MM.1S (cell line): ENCODE results near the gene KRTAP19-3.
"Not testable (repeated sequence)": the region's sequence is repeated elsewhere in the genome, so short reads cannot be mapped to it uniquely, and the experiment has no call there.

Experiments
- DNase-seq: peaks from one replicate; pipeline ENCODE4 v3.0.0-alpha.2; 2015
- H2AFZ ChIP-seq: fragments of 300-600 bp; sonication (generic); 2 replicates; pipeline ENCODE4 v1.6.0; 2016; ENCODE audit warnings: antibody characterized with exemption, low read length
- H3F3A ChIP-seq: fragments of 300-600 bp; sonication (generic); 2 replicates; pipeline ENCODE4 v1.6.1; 2016; ENCODE audit warnings: mild to moderate bottlenecking, antibody characterized with exemption, low read length, moderate library complexity, mixed read lengths; ENCODE audit not compliant: insufficient read depth
- H3K27ac ChIP-seq: fragments of 300-600 bp; sonication (generic); 2 replicates; pipeline ENCODE4 v1.5.1; 2016; ENCODE audit warnings: mild to moderate bottlenecking, low read length
- H3K27me3 ChIP-seq: fragments of 300-600 bp; sonication (generic); replicated peaks from 2 replicates; pipeline ENCODE4 v1.6.0; 2016; ENCODE audit warnings: low read length; ENCODE audit not compliant: insufficient read depth
- H3K36me3 ChIP-seq: fragments of 300-600 bp; sonication (generic); replicated peaks from 2 replicates; pipeline ENCODE4 v1.6.1; 2016; ENCODE audit warnings: mild to moderate bottlenecking, low read length, mixed read lengths; ENCODE audit not compliant: insufficient read depth
- H3K4me1 ChIP-seq: fragments of 300-600 bp; sonication (generic); 2 replicates; pipeline ENCODE4 v1.6.1; 2016; ENCODE audit warnings: low read length, mixed read lengths
- H3K4me2 ChIP-seq: fragments of 300-600 bp; sonication (generic); 2 replicates; pipeline ENCODE4 v1.6.0; 2016; ENCODE audit warnings: low read depth, low read length
- H3K4me3 ChIP-seq: fragments of 300-600 bp; sonication (generic); 2 replicates; pipeline ENCODE4 v1.5.1; 2016; ENCODE audit warnings: low read length, mixed read lengths
- H3K79me2 ChIP-seq: fragments of 300-600 bp; sonication (generic); 2 replicates; pipeline ENCODE4 v1.6.1; 2016; ENCODE audit warnings: mixed run types, low read length, mixed read lengths
- H3K9ac ChIP-seq: fragments of 300-600 bp; sonication (generic); 2 replicates; pipeline ENCODE4 v1.6.1; 2016; ENCODE audit warnings: low read length, mixed read lengths
- H3K9me2 ChIP-seq: fragments of 300-600 bp; sonication (generic); replicated peaks from 2 replicates; pipeline ENCODE4 v1.6.1; 2016; ENCODE audit warnings: mild to moderate bottlenecking, low read length, mixed read lengths; ENCODE audit not compliant: insufficient read depth
- H3K9me3 ChIP-seq: fragments of 300-600 bp; sonication (generic); replicated peaks from 2 replicates; pipeline ENCODE4 v1.6.1; 2016; ENCODE audit warnings: mild to moderate bottlenecking, low read length, mixed read lengths; ENCODE audit not compliant: insufficient read depth
- H4K20me1 ChIP-seq: fragments of 300-600 bp; sonication (generic); 2 replicates; pipeline ENCODE4 v1.6.1; 2016; ENCODE audit warnings: mild to moderate bottlenecking, low read length, moderate library complexity, mixed read lengths; ENCODE audit not compliant: insufficient read depth
- CTCF ChIP-seq: fragments of 300-600 bp; sonication (generic); IDR thresholded peaks from 2 replicates; pipeline ENCODE4 v1.5.1; 2016; ENCODE audit warnings: antibody characterized with exemption, low read length, mixed read lengths
- EZH2 ChIP-seq: fragments of 300-600 bp; sonication (generic); optimal IDR thresholded peaks from 2 replicates; pipeline ENCODE3; 2017; ENCODE audit warnings: low read depth, mild to moderate bottlenecking, antibody characterized with exemption, low read length, mixed read lengths
- EZH2phosphoT487 ChIP-seq: fragments of 300-600 bp; sonication (generic); IDR thresholded peaks from 2 replicates; pipeline ENCODE4 v1.6.1; 2018; ENCODE audit warnings: antibody characterized with exemption, low read length

The KRTAP19-3 gene

GRCh38 chr21:30505621-30506205, 13.9 kb upstream of the KRTAP19-3 start:
- H3K4me2 ChIP-seq, H2AFZ ChIP-seq, H3F3A ChIP-seq, H3K79me2 ChIP-seq, H3K9me2 ChIP-seq, H3K9ac ChIP-seq, H3K36me3 ChIP-seq, H3K4me3 ChIP-seq, H3K4me1 ChIP-seq, H3K27ac ChIP-seq, H3K27me3 ChIP-seq, H3K9me3 ChIP-seq, H4K20me1 ChIP-seq: not testable (repeated sequence)
- DNase-seq, result peak; percentile 40
- TF ChIP-seq CTCF, result peak; percentile 64

GRCh38 chr21:30502041-30502440, 10.2 kb upstream of the KRTAP19-3 start, which contains the start of gene KRTAP19-5:
KRTAP19-5 (minus strand) TSS chr21:30502141; CDS start chr21:30502090, 51 bp downstream.
- H3K9ac ChIP-seq, result no peak within 1 kb of the TSS
- no peaks in the 10 kb centered on the region for H4K20me1 ChIP-seq
- H3K9me3 ChIP-seq, result no peaks in the 10 kb centered on the region
- no peak within 1 kb of the TSS for H3K4me3 ChIP-seq
- H3K27ac ChIP-seq, result no peak within 1 kb of the TSS
- H3K9me2 ChIP-seq, result no peaks in the 10 kb centered on the region
- no peaks in the 10 kb centered on the region for H3K4me1 ChIP-seq
- no peak for DNase-seq
- H3K79me2 ChIP-seq, result no peaks in the 10 kb centered on the region
- no peaks in the 10 kb centered on the region for H3F3A ChIP-seq
- no peak within 1 kb of the TSS for H2AFZ ChIP-seq
- no peak within 1 kb of the TSS for H3K4me2 ChIP-seq
- H3K27me3 ChIP-seq, result no peaks in the 10 kb centered on the region
- no peaks in the 10 kb centered on the region for H3K36me3 ChIP-seq
- TF ChIP-seq EZH2phosphoT487 (no peak), CTCF (no peak), EZH2 (no peak)

- Histone ChIP-seq H3K4me2 (no peak within 1 kb of the TSS), H2AFZ (no peak within 1 kb of the TSS), H3F3A (no peaks in the 10 kb centered on the region), H3K4me1 (no peaks in the 10 kb centered on the region), H3K79me2 (no peaks in the 10 kb centered on the region), H3K27ac (no peak within 1 kb of the TSS), H3K36me3 (no peaks in the 10 kb centered on the region), H3K27me3 (no peaks in the 10 kb centered on the region), H3K9me2 (no peaks in the 10 kb centered on the region), H3K9me3 (no peaks in the 10 kb centered on the region), H4K20me1 (no peaks in the 10 kb centered on the region), H3K4me3 (no peak within 1 kb of the TSS), H3K9ac (no peak within 1 kb of the TSS)
- no peak for TF ChIP-seq EZH2phosphoT487
- no peak for DNase-seq
Measured at GRCh38 chr21:30497065-30497464, 5.3 kb upstream of the KRTAP19-3 start, which contains the start of gene KRTAP19-4. KRTAP19-4 (minus strand) TSS chr21:30497165; CDS start chr21:30497110, 55 bp downstream.

GRCh38 chr21:30487336-30487735, 4.5 kb downstream of the KRTAP19-3 start, which contains the start of gene KRTAP19-2:
KRTAP19-2 (minus strand) TSS chr21:30487436; CDS start chr21:30487348, 88 bp downstream.
- no peak for TF ChIP-seq EZH2phosphoT487
- TF ChIP-seq CTCF, result no peak
- no peak for TF ChIP-seq EZH2
- H3K4me2 ChIP-seq, result no peak within 1 kb of the TSS
- no peaks in the 10 kb centered on the region for H3K9me2 ChIP-seq
- no peaks in the 10 kb centered on the region for H3K27me3 ChIP-seq
- H3K27ac ChIP-seq, result no peak within 1 kb of the TSS
- no peaks in the 10 kb centered on the region for H3F3A ChIP-seq
- H3K79me2 ChIP-seq, result no peaks in the 10 kb centered on the region
- H3K9me3 ChIP-seq, result no peaks in the 10 kb centered on the region
- no peaks in the 10 kb centered on the region for H4K20me1 ChIP-seq
- DNase-seq, result no peak
- no peak within 1 kb of the TSS for H3K4me3 ChIP-seq
- no peaks in the 10 kb centered on the region for H3K36me3 ChIP-seq
- H2AFZ ChIP-seq, result no peak within 1 kb of the TSS
- no peaks in the 10 kb centered on the region for H3K4me1 ChIP-seq
- no peak within 1 kb of the TSS for H3K9ac ChIP-seq
